Urinary bladder (tissue), 4 donors: ENCODE results near the gene DRG2. TPM values are rescaled to one million over a fixed set of nuclear protein-coding genes. Genes with fewer than 3 reads are reported as not detected.

ENCODE experiments used
- DNase-seq: peaks from one replicate; pipeline ENCODE4 v3.0.0-alpha.2; 2015; ENCODE audit errors: extremely low spot score
- H3K27ac ChIP-seq: one replicate; pipeline ENCODE4 v1.5.1; 2013; ENCODE audit warnings: low read depth, mild to moderate bottlenecking, moderate library complexity
- H3K36me3 ChIP-seq: one replicate; pipeline ENCODE4 v1.6.1; 2013; ENCODE audit warnings: mild to moderate bottlenecking, moderate library complexity; ENCODE audit not compliant: insufficient read depth
- H3K4me1 ChIP-seq: one replicate; pipeline ENCODE4 v1.6.1; 2013; ENCODE audit warnings: mild to moderate bottlenecking, moderate library complexity; ENCODE audit not compliant: insufficient read depth
- H3K4me3 ChIP-seq: one replicate; pipeline ENCODE4 v1.5.1; 2013; ENCODE audit warnings: low read depth, low read length
- WGBS: extraction: QIAGEN DNeasy Blood & Tissue Kit; methylation state at CpG from one replicate; pipeline ENCODE4 v1.1.7; 2013; 5-methylcytosine and 5-hydroxymethylcytosine counted together
- polyA plus RNA-seq: library from polyadenylated mRNA; stranded (reverse); fragments of 200-250 nt; gene quantifications from one replicate; pipeline ENCODE4 v1.2.3, GENCODE V29; 2013
- total RNA-seq: library from RNA; depleted of rRNA; stranded (reverse); fragments of >200 nt; gene quantifications from one replicate; pipeline ENCODE4 v1.2.3, GENCODE V29; 2014
- donor health status: healthy with polysubstance abuse.
- donor health status: healthy.

The DRG2 gene
- total and polyA plus RNA-seq, 2 donors: 20.3 to 35.9 TPM

GRCh38 chr17:18148586-18148985 lies 60.8 kb downstream of the DRG2 start:
- no peaks in the 10 kb centered on the region for H3K36me3 ChIP-seq
- WGBS: 88% methylated on average over 7 of the region's 7 CpGs
- no peak overlapping the region for H3K4me3 ChIP-seq
- no peaks in the 10 kb centered on the region for H3K4me1 ChIP-seq
- no peak for DNase-seq
- H3K27ac ChIP-seq: no peak overlapping the region

GRCh38 chr17:18151290-18151689 lies 63.5 kb downstream of the DRG2 start:
- no peak for DNase-seq
- Histone ChIP-seq H3K27ac (no peak overlapping the region), H3K4me1 (no peaks in the 10 kb centered on the region), H3K36me3 (no peaks in the 10 kb centered on the region), H3K4me3 (no peak overlapping the region)
- WGBS: 91% methylated on average over 9 of the region's 9 CpGs

DNA sequence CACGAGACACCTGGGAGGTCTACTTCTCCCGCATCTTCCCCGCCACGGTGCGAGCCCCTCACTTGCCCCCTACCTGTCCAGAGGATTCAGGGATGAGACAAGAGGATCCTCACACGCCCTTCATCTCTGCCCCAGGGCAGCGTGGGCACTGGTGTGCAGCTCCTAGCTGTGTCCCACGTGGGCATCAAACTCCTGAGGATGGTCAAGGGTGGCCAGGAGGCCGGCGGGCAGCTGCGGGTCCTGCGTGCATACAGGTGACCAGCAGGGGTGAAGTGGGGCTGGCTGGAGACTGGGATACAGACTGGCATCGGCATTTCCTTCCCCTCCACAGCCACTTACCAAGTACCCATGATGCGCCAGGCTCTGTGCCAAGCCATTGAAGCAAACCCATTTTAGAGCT lies 67.4 kb downstream of the DRG2 start:
- WGBS: 94% methylated on average over 14 of the region's 14 CpGs
- H3K27ac ChIP-seq: no peak overlapping the region

DNA sequence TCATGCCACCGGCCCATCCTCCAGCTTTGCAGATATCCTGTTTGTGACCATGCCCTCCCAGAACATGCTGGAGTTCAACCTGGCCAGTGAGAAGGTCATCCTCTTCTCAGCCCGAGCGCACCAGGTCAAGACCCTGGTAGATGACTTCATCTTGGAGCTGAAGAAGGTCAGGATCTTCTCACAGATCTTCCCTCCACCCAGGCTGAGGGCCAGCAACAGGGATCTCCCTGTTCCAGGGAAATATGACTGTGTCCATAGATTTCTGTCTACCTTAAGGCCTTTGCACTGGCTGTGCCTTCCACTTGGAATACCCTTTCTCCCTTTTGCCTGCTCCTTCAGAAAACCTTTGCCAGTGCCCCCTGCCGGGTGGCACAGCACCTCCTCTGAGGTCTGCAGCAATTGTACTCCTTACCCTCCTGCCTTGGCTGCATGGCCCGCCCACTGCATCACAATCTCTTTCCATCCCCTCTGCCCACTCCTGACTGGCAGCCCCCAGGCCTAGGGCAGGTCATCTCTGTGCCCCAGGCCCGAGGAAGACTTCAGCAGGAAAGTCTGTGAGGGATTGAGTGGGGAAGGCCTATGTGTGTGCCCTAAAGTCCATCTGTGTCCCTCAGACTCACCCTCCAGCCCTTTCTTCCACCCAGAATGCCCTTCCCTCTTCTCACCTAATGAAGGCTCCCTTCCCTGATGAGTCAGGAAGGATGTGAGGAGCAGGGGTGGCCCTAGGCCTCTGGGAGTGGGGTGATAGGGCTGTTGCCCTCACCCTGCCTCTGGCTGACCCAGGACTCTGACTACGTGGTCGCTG lies 68.6 kb downstream of the DRG2 start:
- 71% methylated on average over 8 of the region's 8 CpGs for WGBS
- Histone ChIP-seq H3K36me3 (no peaks in the 10 kb centered on the region), H3K4me1 (no peaks in the 10 kb centered on the region), H3K27ac (no peak overlapping the region), H3K4me3 (no peak overlapping the region)
- no peak for DNase-seq

More for the DNA sequence above, 67.4 kb downstream of the DRG2 start:
- no peaks in the 10 kb centered on the region for H3K4me1 ChIP-seq
- DNase-seq: no peak
- H3K36me3 ChIP-seq: no peaks in the 10 kb centered on the region
- no peak overlapping the region for H3K4me3 ChIP-seq

DNA sequence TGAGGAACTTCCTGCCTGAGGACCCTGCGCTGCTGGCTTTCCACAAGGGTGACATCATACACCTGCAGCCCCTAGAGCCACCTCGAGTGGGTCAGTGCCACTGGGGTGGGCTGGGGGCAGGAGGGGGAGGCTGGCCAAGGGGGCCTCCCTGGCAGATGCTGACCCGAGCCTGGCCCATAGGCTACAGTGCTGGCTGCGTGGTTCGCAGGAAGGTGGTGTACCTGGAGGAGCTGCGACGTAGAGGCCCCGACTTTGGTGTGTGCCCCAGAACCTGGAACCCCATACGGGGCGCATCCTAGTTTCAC lies 69.2 kb downstream of the DRG2 start:
- Histone ChIP-seq H3K4me3 (no peak overlapping the region), H3K36me3 (no peaks in the 10 kb centered on the region), H3K27ac (no peak overlapping the region), H3K4me1 (no peaks in the 10 kb centered on the region)
- no peak for DNase-seq
- WGBS: 93% methylated on average over 10 of the region's 10 CpGs

Other genes with a start within 250 kb of the DRG2 start
- 33.0 TPM for gene TOM1L2, start 115.5 kb upstream of the DRG2 start, total RNA-seq
- 58.7 TPM for gene TOM1L2, start 115.5 kb upstream of the DRG2 start, polyA plus RNA-seq
- gene DRC3, start 115.1 kb upstream of the DRG2 start, total RNA-seq: 3.6 TPM
- 1.6 TPM for gene DRC3, start 115.1 kb upstream of the DRG2 start, polyA plus RNA-seq
- 15.9 TPM for gene ATPAF2, start 48.8 kb upstream of the DRG2 start, total RNA-seq
- 17.3 TPM for gene ATPAF2, start 48.8 kb upstream of the DRG2 start, polyA plus RNA-seq
- 9.5 TPM for gene GID4, start 48.5 kb upstream of the DRG2 start, total RNA-seq
- 14.6 TPM for gene GID4, start 48.5 kb upstream of the DRG2 start, polyA plus RNA-seq
- 1.2 TPM for gene MYO15A, start 20.8 kb downstream of the DRG2 start, total RNA-seq
- gene MYO15A, start 20.8 kb downstream of the DRG2 start, polyA plus RNA-seq: 1.4 TPM
- 62.6 TPM for gene ALKBH5, start 95.9 kb downstream of the DRG2 start, total RNA-seq
- 83.8 TPM for gene ALKBH5, start 95.9 kb downstream of the DRG2 start, polyA plus RNA-seq
- 25.6 TPM for gene LLGL1, start 137.7 kb downstream of the DRG2 start, total RNA-seq
- gene LLGL1, start 137.7 kb downstream of the DRG2 start, polyA plus RNA-seq: 24.5 TPM
- gene FLII, start 170.8 kb downstream of the DRG2 start, total RNA-seq: 87.2 TPM
- gene FLII, start 170.8 kb downstream of the DRG2 start, polyA plus RNA-seq: 249 TPM
- gene MIEF2, start 172.7 kb downstream of the DRG2 start, total RNA-seq: 11.7 TPM
- gene MIEF2, start 172.7 kb downstream of the DRG2 start, polyA plus RNA-seq: 13.7 TPM
- 27.4 TPM for gene TOP3A, start 227.0 kb downstream of the DRG2 start, total RNA-seq
- 15.8 TPM for gene TOP3A, start 227.0 kb downstream of the DRG2 start, polyA plus RNA-seq
- gene SMCR8, start 227.3 kb downstream of the DRG2 start, total RNA-seq: 10.0 TPM
- gene SMCR8, start 227.3 kb downstream of the DRG2 start, polyA plus RNA-seq: 10.0 TPM